HG03460 (cell line): ENCODE measurements around the gene PTPN1.
"Not testable (repeated sequence)": the region's sequence is repeated elsewhere in the genome, so short reads cannot be mapped to it uniquely, and the experiment has no call there.

Experiments
- ATAC-seq: cut with Tn5 transposase; IDR thresholded peaks from one replicate; pipeline ENCODE4 v1.9.1; 2021; ENCODE audit not compliant: unreplicated experiment

PTPN1 gene

DNA sequence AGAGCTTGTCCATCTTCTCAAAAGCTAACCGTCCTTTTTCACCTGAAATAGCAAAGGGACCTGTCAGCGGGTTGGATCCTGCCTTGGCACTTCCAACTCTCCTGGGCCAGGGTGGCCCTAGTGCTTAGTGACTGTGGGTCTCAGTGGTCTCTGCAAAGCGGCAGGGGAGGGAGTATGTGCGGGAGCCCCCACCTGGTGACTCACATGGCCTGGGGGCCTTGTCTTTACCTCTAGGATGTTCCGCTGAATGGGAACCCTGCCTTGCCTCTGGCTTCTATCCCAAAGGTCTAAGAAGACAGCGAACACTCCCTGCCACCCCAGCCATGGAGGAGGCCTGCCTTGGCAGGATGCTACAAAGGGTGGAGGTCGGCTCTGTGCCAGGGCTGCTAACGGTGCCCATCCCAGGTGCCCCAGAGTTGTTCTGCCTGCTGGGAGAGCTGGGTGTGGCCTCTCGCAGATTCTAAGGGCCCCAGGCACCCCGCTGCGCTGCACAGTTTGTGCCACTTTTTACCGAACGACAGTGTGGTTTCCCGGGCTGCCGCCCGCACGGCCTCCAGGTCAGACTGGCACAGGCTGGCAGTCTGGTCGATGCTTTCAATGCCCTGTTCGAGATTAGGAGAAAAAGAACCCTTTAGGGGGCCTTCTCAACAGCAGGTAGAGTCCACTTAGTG lies 77.2 kb downstream of the PTPN1 start:
- no peak for ATAC-seq

DNA sequence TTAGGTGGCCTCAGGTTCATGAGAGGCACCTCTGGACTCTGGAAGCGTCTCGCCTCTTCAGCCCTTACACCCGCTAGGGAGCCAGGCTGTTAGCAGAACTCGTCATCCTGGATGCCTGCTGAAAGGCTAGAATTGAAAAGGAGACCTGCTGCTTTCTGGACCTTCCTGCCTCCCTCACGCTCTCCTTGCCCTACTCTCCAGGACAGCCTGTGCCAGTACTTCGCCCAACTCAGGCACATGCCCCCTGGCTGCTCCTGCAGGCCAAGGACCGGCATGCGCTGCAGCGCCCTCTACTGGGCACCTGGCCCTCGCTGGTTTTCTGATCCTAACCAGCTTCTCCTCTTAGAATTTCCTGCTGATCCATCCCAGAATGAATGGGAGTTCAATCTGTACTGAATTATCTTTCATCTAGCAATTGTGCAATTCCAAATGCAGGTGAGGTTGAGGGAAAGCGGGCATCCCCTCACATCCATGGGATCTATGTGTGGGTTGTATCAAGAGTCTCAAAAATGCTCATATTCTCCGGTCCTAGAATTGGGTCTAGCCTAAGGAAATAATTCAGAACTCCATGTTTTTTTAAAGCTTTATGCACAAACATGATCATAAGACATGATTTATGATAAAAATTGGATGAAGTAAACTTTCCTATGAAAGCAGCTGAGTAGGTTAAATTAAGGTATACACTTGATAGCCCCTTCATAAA lies 78.0 kb downstream of the PTPN1 start:
- no peak for ATAC-seq

DNA sequence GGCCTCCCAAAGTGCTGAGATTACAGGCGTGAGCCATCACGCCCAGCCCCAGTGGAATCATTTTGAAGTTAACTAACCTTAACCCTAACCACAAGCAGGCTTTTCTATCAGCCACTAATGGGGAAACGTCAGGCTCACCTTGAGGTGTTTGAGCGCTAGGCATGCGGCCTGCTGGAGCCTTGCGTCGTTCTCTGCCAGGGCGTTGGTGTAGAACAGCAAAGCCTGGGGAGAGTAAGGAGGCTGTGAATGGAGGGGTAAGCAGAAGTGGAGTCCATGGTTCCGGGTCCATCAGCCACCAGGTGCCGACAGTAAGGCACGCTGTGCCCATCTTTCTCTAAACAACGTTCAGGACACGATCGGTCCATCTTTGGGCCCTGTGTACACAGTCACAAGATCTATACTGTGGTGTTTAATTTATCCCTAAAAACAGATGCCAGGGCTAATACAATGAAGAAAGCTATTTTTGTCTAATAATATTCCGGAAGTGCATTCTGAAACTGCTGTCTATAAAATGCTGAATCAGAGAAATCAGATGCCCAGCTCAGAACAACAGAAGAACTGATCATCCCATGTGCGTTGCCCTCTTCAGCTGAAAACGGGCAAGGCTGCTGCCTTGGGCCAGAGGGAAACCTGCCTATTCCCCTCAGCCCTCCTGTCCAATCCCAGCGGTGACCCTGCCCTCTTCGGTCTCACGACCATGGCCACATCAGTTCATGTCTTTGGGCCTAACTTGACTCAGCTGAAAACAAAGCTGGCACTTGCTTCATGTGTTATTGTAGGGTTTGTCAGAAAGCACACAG lies 79.6 kb downstream of the PTPN1 start:
- ATAC-seq, result no peak

DNA sequence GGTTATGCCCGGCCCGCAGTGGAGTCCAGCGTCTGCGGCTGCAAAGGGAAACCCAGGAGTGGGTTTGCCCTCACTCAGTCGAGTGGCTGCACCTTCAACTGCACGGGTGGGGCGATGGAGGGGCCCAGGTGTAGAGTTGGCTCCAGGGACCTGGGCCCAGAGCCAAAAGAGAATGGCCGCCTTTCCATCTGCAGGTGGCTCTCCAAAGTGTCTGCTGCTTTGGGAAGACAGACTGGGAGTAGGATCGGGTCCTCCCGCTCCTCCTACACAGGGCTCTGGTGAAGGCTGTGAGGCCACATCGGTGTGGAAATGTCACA lies 80.1 kb downstream of the PTPN1 start:
- ATAC-seq, result no peak

DNA sequence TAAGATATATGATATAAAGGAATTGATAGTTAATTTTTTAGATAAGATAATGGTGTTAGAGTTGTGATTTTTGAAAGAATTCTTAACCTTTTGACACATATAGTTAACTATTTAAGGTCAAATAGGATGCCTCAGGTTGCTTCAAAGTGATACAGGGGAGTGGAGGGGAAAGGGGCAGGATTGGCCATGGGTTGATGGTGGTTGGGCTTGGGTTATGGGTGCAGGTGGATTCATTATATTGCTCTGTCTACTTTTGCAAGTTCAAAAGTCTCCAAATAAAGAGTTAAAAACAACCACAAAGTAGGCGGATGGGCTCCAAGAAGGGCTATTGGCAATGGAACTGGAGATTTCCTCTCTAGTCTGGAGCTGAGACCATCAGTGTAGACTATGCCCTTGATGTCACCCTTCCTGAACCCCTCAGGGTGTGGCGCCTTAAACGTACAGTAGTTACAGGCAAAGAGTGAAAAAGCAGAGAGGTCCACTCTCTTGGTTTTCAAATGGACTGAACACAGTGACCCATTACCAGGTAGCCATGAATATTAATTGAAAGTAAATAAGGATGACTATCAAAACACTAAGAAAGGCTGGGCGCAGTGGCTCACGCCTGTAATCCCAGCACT lies 81.2 kb downstream of the PTPN1 start:
- no peak for ATAC-seq

DNA sequence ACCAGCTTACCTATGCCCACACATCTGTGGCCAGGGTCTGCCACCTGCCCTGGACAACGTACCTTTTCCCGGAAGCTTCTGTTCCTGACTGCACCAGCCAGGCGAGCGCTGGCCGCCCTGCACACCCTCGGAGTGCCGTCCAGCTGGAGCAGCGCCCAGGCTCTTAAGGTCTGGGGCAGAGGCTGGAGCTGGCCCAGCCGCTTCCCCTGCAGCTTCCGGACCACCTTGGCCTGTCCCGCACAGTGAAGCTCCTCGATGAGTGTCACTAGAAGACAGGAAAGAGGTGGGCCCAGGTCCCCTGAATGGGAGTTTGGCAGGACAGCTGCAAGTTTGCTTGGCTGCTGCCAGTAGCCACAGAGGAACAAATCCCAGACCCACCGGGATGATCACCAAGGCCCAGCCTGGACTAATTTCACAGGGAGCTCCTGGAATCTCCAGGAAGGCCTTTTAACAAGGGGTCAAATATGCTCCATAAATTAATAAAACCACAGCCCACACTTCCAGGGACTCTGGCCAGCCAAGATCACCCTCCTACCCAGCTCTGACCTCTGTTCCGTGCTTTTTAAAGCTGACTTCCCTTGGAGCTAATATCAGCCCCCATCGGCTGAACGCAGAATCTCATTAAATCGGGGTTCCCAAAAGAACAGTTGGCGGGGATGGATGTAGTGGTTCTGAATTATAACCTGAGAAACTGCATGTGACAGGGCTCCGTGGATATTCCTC lies 82.3 kb downstream of the PTPN1 start:
- no peak for ATAC-seq

DNA sequence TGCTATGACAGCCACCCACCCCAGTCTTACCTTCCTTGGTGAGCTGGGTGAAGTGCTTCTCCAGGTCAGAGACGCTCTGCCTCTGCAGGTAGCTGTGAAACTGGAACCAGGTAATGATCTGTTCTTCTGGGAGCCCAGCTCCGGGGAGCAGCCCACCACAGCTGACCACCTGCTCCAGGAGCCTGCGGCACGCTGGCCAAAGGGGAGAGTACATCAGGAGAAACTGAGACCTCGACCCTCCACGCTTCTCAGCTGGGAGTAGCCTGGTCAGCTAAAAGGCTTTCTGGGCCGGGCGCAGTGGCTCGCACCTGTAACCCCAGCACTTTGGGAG lies 82.8 kb downstream of the PTPN1 start:
- ATAC-seq, result no peak

DNA sequence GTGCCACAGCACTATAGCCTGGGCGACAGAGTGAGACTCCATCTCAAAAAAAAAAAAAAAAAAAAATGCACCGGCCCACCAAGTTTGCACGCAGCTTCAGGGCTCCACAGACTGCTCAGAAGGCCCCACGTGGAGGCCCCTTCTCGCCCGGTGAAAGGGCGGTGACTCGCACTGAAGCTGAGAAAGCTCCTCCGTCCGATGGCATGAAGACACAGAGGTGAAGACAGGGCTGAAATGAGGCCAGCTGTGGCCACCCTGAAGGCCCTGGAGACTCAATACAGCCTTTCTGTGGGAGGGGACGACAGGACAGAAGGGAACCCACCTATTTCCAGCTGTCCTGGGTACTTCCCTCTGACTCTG lies 84.0 kb downstream of the PTPN1 start:
- no peak for ATAC-seq

DNA sequence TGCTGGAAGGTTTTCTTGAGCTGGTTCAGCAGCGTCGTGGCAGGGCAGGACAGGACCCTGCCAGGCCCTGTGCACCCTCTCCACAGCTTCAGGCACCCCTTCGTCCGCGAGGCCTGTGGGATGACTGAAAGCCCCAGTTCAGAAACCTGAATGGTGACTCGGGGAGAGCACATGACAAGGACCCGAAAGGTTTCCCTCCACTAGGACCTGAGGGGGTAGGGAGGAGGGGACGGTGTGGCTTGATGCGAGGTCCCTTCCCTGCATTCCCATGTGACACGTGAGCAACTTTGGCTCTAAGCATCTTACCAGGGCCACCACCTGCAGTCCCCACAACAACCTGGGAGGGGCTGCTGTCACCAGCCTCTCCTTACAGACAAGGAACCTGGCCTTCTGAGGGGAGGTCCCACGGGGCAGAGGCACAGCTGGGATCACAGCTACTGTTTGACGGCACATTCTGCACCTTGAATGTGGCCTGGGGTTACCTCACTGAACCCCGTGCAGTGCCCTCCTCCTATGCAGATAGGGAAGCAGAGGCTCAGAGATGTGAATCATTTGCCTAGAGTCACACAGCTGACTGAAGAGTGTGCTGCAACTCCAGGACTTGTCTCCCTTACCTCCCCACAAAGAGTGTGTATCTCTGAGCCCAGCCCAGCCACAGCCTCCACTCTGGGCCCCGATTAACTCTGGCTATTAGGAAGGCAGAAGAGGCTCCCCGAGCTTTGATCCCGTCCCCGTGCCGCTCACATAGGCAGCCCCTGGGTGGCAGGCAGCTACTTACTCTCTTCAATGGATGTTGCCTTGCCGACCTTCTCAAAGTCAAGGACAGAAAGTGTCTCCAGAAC lies 84.6 kb downstream of the PTPN1 start:
- ATAC-seq, result no peak

DNA sequence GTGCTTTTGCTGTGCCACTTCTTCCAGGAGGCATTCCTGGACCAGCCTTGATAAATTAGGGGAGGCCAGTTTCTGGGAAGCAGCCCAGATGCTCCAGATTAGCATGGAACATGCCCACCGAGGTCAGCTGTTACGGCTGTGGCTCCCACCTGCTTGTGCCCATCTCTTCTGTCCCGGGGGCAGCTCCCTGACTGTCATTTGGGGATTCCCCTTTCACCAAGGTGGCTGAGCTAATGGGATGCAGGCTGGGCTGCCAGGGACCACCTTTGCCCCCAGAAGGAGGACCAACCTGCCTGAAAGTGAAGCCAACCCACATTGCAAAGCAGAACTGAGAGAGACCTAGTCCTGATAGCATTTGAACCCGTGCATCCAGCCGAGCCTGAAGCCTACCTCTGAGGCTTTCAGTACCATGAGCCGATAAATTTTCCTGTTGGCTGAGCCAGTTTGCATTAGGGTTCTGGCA lies 85.3 kb downstream of the PTPN1 start:
- ATAC-seq, result no peak

DNA sequence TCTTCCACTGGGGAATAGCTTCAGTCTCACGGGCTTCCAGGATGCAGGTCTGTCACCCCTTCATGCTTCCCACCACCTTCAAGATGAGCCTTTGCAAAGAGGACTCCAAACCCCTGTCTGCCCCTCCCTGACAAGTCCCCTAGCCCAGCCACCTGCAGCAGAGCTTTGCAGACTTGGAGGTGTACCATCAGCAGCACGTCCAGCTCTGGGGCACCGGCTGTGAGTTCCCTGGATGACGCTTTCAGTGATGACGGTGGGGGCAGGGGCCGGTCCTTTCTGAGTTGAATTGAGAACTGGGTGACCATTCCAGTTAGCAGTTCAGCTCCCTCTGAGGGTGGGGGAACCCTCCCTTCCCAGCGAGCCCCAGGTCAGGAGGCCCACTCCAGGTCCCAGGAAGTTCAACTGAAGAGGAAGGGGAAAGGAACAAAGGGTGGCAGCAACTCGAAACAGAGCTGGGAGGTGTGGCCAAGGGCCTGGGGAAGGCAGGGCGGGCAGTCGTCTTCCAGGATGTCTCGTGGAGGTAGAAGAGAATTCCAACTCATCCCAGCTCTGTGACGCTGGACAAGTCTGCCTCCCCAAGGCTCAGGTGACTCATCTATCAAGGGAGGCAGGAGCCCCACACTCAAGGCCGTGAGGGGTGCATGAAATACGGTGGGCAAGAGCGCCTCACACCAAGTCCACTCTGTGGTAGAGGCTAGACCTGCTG lies 86.0 kb downstream of the PTPN1 start:
- ATAC-seq, result no peak

DNA sequence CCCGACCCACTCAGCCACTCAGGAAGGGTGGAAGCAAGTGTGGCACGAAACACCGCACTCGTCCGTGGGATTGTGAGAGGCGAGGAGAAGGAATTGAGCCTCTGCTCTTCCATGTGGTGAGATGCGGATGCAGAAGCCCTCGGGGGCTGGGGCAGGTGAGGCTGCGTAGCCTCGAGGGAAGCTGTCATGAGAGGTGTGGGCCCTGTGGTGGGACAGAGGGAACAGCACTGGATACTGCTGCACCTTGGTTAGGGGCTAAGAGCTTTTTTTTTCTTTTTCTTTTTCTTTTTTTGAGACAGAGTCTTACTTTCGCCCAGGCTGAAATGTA lies 86.5 kb downstream of the PTPN1 start:
- ATAC-seq, result no peak

DNA sequence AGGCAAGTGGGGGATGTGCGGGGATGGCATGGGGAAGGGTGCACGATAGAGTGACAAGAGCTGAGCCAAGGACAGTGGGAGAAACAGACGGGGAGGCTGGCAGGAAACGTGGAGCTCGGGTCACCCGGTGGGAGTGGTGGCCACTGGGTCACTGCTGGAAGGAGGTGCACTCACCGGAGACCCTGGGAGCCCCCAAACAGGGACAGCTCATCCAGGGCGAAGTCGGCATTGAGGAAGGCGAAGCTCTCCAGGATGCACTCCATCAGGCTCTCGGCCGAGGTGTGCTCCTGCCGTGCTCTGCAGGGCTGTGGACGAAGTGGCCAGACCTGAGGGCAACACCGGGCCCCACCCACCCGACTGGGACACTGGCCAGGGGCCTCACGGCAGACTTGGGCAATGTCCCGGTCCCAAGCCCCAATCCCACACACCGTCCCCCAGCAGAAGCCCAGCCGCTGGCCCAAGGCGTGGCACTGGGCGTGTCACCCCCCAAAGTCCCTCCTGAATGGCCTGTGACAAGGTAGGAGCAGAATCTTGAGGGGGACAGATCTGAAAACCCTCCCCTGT lies 87.3 kb downstream of the PTPN1 start:
- ATAC-seq, result no peak

DNA sequence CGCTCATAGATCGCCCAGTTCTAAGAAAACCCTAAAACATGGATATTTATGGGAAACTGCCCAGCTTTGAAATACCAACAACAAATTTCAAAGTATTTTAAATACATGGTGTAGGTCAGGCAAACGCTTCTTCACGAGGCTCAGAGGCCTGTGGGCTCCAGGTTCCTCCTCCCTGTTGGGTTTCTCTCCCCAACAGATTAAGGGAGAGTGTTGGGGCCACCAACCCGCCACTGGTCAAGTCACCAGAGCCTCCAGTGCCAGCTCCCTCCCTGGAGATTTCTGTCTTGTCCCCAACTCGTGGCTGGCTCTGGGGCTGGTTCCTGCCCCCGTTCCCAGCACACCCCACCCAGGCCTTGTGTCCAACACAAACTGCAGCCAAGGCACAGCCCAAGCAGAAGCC lies 87.9 kb downstream of the PTPN1 start:
- no peak for ATAC-seq

DNA sequence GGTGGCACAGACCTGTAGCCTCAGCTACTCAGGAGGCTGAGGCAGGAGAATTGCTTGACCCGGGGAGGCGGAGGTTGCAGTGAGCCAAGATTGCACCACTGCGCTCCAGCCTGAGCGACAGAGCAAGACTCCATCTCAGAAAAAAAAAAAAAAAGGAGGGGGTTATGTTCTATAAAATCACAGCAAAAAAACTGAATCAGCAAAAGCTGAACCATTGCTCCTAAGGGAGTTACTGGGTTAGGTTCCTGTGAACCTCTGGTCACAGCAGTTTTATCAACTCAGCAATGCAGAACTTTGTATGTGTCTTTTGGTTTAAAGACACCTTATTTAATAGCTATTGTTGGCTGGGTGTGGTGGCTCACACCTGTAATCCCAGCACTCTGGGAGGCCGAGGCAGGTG lies 88.6 kb downstream of the PTPN1 start:
- not testable (repeated sequence) for ATAC-seq

DNA sequence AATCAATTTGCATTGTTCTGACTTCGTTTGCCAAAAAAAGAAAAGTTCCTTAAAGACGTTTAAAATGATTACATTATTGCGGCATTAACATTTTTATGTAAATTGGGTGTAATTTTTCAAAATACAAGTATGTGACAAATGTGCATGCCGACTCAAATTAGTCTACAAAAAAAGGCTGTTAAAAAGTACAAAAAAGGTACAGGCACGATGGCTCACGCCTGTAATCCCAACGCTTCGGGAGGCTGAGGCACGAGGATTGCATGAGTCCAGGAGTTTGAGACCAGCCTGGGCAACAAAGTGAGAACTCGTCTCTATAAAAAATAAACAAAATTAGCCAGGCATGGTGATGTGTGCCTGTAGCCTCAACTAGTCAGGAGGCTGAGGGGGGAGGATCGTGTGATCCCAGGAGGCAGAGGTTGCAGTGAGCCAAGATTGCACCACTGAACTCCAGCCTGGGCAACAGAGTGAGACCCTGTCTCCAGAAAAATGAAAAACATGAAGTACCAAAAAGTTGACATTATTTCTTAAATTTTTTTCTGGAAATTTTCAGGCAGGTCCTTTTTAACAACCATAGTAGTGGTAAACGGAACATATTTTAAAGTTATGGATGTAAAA lies 90.2 kb downstream of the PTPN1 start:
- ATAC-seq, result no peak

DNA sequence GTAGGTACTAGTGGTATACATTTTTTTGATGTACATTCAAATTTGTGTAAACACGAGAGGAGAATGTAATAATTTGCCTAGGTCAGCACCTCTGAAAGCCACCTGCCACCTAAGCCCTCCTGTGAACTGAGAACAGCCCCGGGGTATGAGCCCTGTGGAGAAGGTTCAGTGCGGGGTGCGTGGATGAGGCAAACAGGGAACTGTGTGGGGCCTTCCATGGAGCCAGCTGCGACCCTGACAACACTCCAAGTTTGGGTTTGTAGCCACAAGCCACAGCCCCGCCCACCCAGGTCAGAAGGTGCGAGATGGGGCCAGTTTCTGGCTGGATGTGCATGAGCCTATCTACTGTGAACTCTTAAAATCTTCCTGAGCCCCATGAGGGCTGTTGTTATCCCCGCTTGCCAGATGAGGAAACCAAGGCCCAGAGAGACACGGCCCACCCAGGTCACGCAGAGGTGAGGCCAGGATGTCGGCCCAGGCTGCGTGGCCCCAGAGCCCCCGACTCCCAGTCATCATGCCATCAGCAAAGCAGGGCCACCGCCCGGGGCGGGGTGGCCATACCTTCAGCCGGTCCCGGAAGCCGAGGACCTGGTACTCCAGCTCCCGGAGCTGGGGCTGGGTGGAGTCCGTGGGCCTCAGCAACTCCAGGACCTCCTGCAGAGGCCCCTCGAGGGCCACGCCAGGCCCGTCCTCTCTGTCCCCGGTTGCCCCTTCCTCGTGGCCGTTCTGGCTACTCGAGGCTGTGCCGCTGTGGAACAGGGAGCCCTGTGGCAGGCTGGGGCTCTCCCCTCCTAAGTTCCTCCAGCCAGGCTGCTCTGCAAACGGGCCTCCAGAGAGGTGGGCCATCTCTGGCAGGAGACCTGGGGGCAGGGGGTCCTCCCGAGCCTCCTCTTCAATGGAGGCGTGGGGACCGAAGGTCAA lies 91.6 kb downstream of the PTPN1 start:
- ATAC-seq, result no peak

DNA sequence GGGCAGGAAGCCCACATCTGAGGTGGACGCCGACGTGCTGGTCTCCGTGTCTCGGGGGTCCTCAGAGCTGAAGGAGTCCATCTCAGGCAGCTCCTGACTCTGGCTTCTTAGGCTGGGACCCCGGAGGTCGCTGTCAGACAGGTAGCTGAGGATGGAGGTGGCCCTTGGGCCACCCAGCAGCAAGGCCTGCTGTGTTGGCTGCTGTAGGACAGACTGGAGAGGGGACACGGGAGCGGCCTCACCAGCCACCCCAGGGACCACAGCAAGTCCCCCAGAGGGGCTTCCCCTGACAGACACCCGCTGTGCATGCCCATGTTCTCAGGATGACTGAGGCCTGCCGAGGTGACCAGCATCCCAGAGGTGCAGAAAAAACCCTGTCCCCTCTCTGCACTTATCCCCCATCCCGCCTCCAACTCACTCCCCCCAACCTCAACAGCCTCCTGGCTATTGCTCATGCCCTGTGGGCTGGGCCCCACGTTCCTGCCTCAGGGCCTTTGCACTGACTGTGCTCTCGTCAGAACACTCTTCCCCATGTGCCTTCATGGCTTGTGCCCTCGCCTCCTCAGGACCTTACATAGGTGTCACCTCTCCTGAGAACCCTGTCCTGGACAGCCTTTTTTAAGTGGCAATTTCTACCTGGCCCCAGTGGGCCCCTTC lies 92.4 kb downstream of the PTPN1 start:
- ATAC-seq, result no peak
